Smooth muscle cell (in vitro differentiated cells): ENCODE data around the gene OR4E2. TPM values are rescaled to one million over a fixed set of nuclear protein-coding genes. Genes with fewer than 3 reads are reported as not detected.

Experiments used
- DNase-seq: peaks from one replicate; lab custom pipeline; 2025; ENCODE audit not compliant: unreplicated experiment; lab: John Stamatoyannopoulos, UW
- H2AFZ ChIP-seq: fragments of 200-600 bp; sonication (generic); 2 replicates; pipeline ENCODE4 v1.6.0; 2016; ENCODE audit warnings: antibody characterized with exemption, low read depth, mild to moderate bottlenecking
- H3F3A ChIP-seq: fragments of 200-600 bp; sonication (generic); 2 replicates; pipeline ENCODE4 v1.6.0; 2017; ENCODE audit warnings: antibody characterized with exemption, low read depth
- H3K27ac ChIP-seq: fragments of 200-600 bp; sonication (generic); 2 replicates; pipeline ENCODE4 v1.5.1; 2016; ENCODE audit warnings: low read depth, mild to moderate bottlenecking
- H3K27me3 ChIP-seq: fragments of 200-600 bp; sonication (generic); 2 replicates; pipeline ENCODE4 v1.6.1; 2016; ENCODE audit warnings: low read depth, mild to moderate bottlenecking
- H3K36me3 ChIP-seq: fragments of 200-600 bp; sonication (generic); 2 replicates; pipeline ENCODE4 v1.5.1; 2016; ENCODE audit warnings: low read depth
- H3K4me1 ChIP-seq: fragments of 200-600 bp; sonication (generic); 2 replicates; pipeline ENCODE4 v1.5.1; 2016; ENCODE audit warnings: low read depth
- H3K4me2 ChIP-seq: fragments of 200-600 bp; sonication (generic); 2 replicates; pipeline ENCODE4 v1.6.0; 2016; ENCODE audit warnings: mild to moderate bottlenecking
- H3K4me3 ChIP-seq: fragments of 200-600 bp; sonication (generic); 2 replicates; pipeline ENCODE4 v1.5.1; 2016; ENCODE audit warnings: mild to moderate bottlenecking
- H3K79me2 ChIP-seq: fragments of 200-600 bp; sonication (generic); 2 replicates; pipeline ENCODE4 v1.6.0; 2016; ENCODE audit warnings: low read depth, mild to moderate bottlenecking
- H3K9ac ChIP-seq: fragments of 200-600 bp; sonication (generic); 2 replicates; pipeline ENCODE4 v1.6.0; 2016; ENCODE audit warnings: low read depth
- H3K9me3 ChIP-seq: fragments of 200-600 bp; sonication (generic); replicated peaks from 2 replicates; pipeline ENCODE4 v1.5.1; 2016; ENCODE audit warnings: low read depth
- H4K20me1 ChIP-seq: fragments of 200-600 bp; sonication (generic); 2 replicates; pipeline ENCODE4 v1.6.0; 2016; ENCODE audit warnings: low read depth
- WGBS: methylation state at CpG from one replicate; pipeline ENCODE4 v1.1.7; 2016; ENCODE audit warnings: low lambda C conversion rate; 5-methylcytosine and 5-hydroxymethylcytosine counted together
- polyA plus RNA-seq: library from polyadenylated mRNA; unstranded; fragments of >200 nt; fragmentation: Nextera tagmentation; extraction: Ambion mirVana; gene quantifications from 2 replicates; pipeline ENCODE4 v1.2.1, GENCODE V29; 2016
- total RNA-seq: library from RNA; depleted of rRNA; stranded (reverse); fragments of >200 nt; gene quantifications from 2 replicates; pipeline ENCODE4 v1.2.3, GENCODE V29; 2014
- TF ChIP-seq, protein P1 (sequence below): fragments of 200-600 bp; sonication (generic); IDR thresholded peaks from 2 replicates; pipeline ENCODE4 v1.5.1; 2017; ENCODE audit warnings: borderline replicate concordance, mild to moderate bottlenecking, antibody characterized with exemption; ENCODE audit not compliant: insufficient read depth, poor library complexity, severe bottlenecking

The OR4E2 gene
- total and polyA plus RNA-seq, 2 experiments from 2014 or later: not detected

DNA sequence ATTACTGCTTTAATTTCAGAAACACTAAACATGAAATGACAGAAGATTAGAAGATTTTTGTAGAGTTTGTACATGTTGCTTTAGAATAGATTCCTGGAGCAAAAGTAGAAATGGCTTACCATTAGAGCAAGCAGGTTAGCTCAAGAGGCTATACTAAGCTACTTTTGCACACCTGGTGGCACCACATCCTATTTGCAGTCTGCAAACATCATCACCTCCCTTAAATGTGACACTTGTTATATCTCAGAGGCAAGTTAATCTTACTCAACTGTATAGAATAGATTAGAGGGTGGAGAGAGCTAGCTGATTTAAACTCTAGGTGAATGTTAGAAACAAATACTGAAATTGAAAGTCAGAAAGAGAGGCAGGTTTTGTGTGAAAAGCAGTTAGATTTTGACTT is 50.7 kb downstream of the OR4E2 start:
- Histone ChIP-seq H4K20me1 (no peaks in the 10 kb centered on the region), H3K4me1 (peaks cover 11% of the 10 kb centered on the region), H3K9ac (no peak overlapping the region), H3K9me3 (no peaks in the 10 kb centered on the region), H3K36me3 (no peaks in the 10 kb centered on the region), H3K27me3 (no peaks in the 10 kb centered on the region), H3K27ac (no peak overlapping the region), H3K4me2 (peak overlapping the region; percentile 26), H3K4me3 (no peak overlapping the region), H3F3A (no peaks in the 10 kb centered on the region), H2AFZ (no peak overlapping the region), H3K79me2 (no peaks in the 10 kb centered on the region)
- DNase-seq: no peak
- TF ChIP-seq, protein P1, sequence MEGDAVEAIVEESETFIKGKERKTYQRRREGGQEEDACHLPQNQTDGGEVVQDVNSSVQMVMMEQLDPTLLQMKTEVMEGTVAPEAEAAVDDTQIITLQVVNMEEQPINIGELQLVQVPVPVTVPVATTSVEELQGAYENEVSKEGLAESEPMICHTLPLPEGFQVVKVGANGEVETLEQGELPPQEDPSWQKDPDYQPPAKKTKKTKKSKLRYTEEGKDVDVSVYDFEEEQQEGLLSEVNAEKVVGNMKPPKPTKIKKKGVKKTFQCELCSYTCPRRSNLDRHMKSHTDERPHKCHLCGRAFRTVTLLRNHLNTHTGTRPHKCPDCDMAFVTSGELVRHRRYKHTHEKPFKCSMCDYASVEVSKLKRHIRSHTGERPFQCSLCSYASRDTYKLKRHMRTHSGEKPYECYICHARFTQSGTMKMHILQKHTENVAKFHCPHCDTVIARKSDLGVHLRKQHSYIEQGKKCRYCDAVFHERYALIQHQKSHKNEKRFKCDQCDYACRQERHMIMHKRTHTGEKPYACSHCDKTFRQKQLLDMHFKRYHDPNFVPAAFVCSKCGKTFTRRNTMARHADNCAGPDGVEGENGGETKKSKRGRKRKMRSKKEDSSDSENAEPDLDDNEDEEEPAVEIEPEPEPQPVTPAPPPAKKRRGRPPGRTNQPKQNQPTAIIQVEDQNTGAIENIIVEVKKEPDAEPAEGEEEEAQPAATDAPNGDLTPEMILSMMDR: no peak

DNA sequence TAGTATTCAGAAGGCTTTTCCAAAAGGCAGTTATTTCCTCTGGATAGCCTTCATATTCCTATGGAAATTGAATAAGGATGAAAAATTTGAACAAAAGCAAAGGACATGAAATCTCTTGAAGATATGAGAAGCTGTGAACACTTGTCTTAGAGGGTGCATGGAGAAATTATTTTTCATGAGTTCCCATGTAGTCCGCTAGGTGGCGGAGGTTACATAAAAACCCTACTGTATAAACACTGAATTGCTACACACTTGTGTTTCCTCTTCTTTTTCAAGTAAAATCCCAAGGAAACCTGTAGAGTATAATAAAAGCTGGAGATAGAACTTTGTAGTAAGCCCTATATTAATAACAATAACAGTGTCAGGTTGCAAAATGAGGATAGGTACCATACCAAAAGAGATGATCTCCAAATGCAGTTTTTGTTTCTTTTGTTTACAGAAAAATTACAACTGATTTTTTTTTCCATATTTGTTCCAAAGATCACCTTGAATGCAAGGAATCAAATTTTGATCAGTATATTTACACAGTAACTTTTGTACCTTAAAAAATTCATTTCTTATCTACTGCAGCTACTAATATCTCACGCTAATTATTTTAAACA is 57.8 kb downstream of the OR4E2 start:
- WGBS: 28% methylated on average over 3 of the region's 3 CpGs
- no peaks in the 10 kb centered on the region for H4K20me1 ChIP-seq
- no peak overlapping the region for H3K4me2 ChIP-seq
- no peaks in the 10 kb centered on the region for H3K4me1 ChIP-seq
- H3K27ac ChIP-seq: no peak overlapping the region
- no peaks in the 10 kb centered on the region for H3K36me3 ChIP-seq
- no peak overlapping the region for H3K4me3 ChIP-seq
- DNase-seq: no peak
- H3K9ac ChIP-seq: no peak overlapping the region
- no peaks in the 10 kb centered on the region for H3K9me3 ChIP-seq
- H3K27me3 ChIP-seq: no peaks in the 10 kb centered on the region
- H2AFZ ChIP-seq: no peak overlapping the region
- TF ChIP-seq, protein P1: peak; percentile 70
- no peaks in the 10 kb centered on the region for H3K79me2 ChIP-seq
- no peaks in the 10 kb centered on the region for H3F3A ChIP-seq

DNA sequence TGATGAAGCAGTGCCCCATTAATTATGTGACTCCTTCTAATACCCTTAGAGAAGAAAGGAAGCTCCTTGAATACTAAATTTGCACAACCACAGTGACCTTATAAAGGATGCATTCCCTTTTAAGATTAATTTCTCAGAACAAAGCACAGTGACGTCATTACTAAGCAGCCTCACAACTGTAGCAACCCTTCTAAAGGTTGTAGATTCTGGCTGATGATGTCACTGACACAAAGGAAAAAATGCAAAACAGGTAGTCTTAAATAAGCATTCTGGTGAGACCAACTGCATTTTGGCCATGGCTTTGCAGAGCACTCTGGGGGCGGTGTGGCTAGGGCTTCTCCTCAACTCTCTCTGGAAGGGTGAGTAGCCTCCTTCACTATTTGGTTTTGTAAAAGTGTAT is 58.4 kb downstream of the OR4E2 start:
- no peaks in the 10 kb centered on the region for H3K79me2 ChIP-seq

More for the DNA sequence above, 58.4 kb downstream of the OR4E2 start:
- no peaks in the 10 kb centered on the region for H4K20me1 ChIP-seq
- no peak overlapping the region for H3K9ac ChIP-seq
- H3K27ac ChIP-seq: no peak overlapping the region
- 87% methylated on average over 2 of the region's 2 CpGs for WGBS
- no peak for DNase-seq
- H3K9me3 ChIP-seq: no peaks in the 10 kb centered on the region
- H3K36me3 ChIP-seq: no peaks in the 10 kb centered on the region
- no peak overlapping the region for H2AFZ ChIP-seq
- H3K27me3 ChIP-seq: no peaks in the 10 kb centered on the region
- no peaks in the 10 kb centered on the region for H3F3A ChIP-seq
- H3K4me3 ChIP-seq: no peak overlapping the region
- H3K4me1 ChIP-seq: no peaks in the 10 kb centered on the region
- TF ChIP-seq, protein P1: no peak
- no peak overlapping the region for H3K4me2 ChIP-seq
